Central memory CD8-positive, alpha-beta T cell (primary cell): ENCODE measurements around the gene GRWD1.

Experiments used
- ATAC-seq: fragments of 150-1000 bp; cut with Tn5 transposase; replicated peaks from 2 replicates; pipeline ENCODE4 v1.10.0; 2022; ENCODE audit warnings: mild to moderate bottlenecking, moderate FRiP score, moderate number of reproducible peaks; ENCODE audit not compliant: poor library complexity, severe bottlenecking; ENCODE audit errors: extremely low read depth
- DNase-seq, 2 donors: peaks; one replicate each; pipeline ENCODE4 v3.0.0; 2021; ENCODE audit warnings: low spot score in 2 of 2
- H3K27ac Mint-ChIP-seq: one replicate; pipeline ENCODE4 v1.8.0; 2022; ENCODE audit warnings: low read depth, mild to moderate bottlenecking, moderate library complexity, mixed read lengths
- H3K27me3 Mint-ChIP-seq: one replicate; pipeline ENCODE4 v1.8.0; 2022; ENCODE audit warnings: mixed read lengths
- H3K36me3 Mint-ChIP-seq: one replicate; pipeline ENCODE4 v1.8.0; 2022; ENCODE audit warnings: mild to moderate bottlenecking, moderate library complexity, mixed read lengths; ENCODE audit not compliant: insufficient read depth
- H3K4me1 Mint-ChIP-seq: one replicate; pipeline ENCODE4 v1.8.0; 2022; ENCODE audit warnings: mixed read lengths
- H3K4me3 Mint-ChIP-seq: one replicate; pipeline ENCODE4 v1.8.0; 2022; ENCODE audit warnings: mild to moderate bottlenecking, moderate library complexity, mixed read lengths
- H3K9me3 Mint-ChIP-seq: one replicate; pipeline ENCODE4 v1.8.0; 2022; ENCODE audit warnings: mixed read lengths

GRWD1 gene

DNA sequence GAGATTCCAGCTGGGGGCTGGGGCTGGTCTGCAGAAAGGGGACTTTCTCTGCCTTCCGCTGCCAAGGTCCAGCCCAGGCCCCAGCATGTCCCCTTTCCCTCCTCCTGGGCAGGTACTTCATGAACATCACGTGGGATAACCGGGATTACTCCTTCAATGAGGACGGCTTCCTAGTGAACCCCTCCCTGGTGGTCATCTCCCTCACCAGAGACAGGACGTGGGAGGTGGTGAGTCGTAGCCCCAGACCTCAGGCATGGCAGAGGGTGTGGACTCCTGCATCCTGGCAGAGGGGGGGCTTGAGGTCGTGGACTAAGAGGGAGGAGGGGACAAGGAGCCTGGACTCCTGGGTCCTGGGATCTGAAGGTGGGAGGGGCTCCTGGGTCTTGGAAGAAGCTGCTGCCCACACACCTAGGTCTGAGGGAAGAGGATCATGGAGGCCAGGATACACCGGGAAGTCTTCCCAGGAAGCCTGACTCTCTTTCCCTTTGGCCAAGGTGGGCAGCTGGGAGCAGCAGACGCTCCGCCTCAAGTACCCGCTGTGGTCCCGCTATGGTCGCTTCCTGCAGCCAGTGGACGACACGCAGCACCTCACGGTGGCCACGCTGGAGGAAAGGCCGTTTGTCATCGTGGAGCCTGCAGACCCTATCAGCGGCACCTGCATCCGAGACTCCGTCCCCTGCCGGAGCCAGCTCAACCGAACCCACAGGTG lies 31.8 kb upstream of the GRWD1 start:
- ATAC-seq (no peak), DNase-seq (no peak)
- peaks cover 13% of the 10 kb centered on the region for H3K4me1 Mint-ChIP-seq
- peak overlapping the region; percentile 23 for H3K4me3 Mint-ChIP-seq
- H3K27ac Mint-ChIP-seq: no peak overlapping the region
- H3K9me3 Mint-ChIP-seq: no peaks in the 10 kb centered on the region
- H3K27me3 Mint-ChIP-seq: peaks cover 11% of the 10 kb centered on the region
- peaks cover 2% of the 10 kb centered on the region for H3K36me3 Mint-ChIP-seq

DNA sequence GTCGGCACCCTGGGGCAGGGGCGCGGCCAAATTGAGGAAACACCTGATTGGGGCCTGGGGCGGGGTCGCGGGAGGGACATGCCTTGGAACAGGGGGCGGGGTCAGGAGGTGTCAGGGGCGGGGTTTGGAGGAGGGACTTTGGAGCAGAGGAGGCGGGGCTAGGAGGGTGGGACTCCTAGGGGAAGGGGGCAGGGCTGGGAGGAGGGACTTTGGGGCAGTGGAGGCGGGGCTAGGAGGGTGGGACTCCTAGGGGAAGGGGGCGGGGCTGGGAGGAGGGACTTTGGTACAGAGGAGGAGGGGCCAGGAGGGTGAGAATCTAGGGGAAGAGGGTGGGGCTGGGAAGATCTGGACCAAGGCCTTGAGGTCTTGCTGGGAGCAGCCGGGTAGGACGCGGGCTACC lies 30.4 kb upstream of the GRWD1 start:
- Mint-ChIP-seq H3K36me3 (peaks cover 2% of the 10 kb centered on the region), H3K27ac (no peak overlapping the region), H3K9me3 (no peaks in the 10 kb centered on the region), H3K27me3 (peaks cover 13% of the 10 kb centered on the region), H3K4me1 (peaks cover 17% of the 10 kb centered on the region), H3K4me3 (peak overlapping the region; percentile 18)
- DNase-seq (peak in 1 of 2 donors; percentile 32), ATAC-seq (peak; percentile 24)

DNA sequence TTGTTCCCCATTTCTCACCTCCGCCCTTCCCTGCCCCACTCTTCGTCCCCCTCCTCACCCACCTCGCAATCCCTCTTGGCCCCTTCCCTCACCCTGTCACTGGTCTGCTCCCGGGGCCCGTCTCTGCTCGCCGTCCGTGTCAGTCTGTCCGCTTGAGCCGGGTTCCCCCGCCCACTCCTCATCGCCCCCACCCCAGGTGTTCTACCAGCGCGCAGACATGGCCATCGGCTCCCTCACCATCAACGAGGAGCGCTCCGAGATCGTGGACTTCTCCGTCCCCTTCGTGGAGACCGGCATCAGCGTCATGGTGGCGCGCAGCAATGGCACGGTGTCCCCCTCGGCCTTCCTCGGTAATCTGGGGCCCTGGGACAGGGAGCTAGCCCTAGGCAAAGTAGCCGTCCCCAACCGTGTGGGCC lies 30.0 kb upstream of the GRWD1 start:
- Mint-ChIP-seq H3K9me3 (no peaks in the 10 kb centered on the region), H3K27ac (no peak overlapping the region), H3K4me1 (peaks cover 17% of the 10 kb centered on the region), H3K4me3 (peak overlapping the region; percentile 18), H3K36me3 (peaks cover 2% of the 10 kb centered on the region), H3K27me3 (peaks cover 13% of the 10 kb centered on the region)
- DNase-seq (no peak), ATAC-seq (no peak)

DNA sequence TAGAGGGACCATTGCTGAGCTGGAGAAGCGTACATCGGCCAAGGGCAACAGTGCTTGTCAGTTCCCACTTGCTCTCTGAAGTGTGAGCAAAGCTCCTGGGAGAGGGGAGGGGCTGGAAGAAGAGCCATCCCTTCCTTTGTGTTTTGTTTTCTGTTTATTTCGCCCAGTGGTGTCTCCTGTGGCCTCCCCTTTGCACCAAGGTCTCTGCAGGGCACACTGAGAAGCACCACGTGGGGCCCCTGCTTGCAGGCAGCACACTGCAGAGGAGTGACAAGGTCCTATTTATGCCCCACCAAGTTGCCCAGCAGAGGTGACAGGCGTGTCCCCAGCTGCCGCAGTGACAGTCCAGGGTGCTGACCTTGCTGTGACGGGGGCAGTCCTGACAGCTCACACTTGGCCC lies 28.4 kb upstream of the GRWD1 start:
- no peak for DNase-seq
- H3K4me3 Mint-ChIP-seq: no peak overlapping the region
- peaks cover 2% of the 10 kb centered on the region for H3K36me3 Mint-ChIP-seq
- H3K27me3 Mint-ChIP-seq: peaks cover 13% of the 10 kb centered on the region
- H3K4me1 Mint-ChIP-seq: peaks cover 17% of the 10 kb centered on the region
- no peak overlapping the region for H3K27ac Mint-ChIP-seq
- no peak for ATAC-seq
- H3K9me3 Mint-ChIP-seq: no peaks in the 10 kb centered on the region

DNA sequence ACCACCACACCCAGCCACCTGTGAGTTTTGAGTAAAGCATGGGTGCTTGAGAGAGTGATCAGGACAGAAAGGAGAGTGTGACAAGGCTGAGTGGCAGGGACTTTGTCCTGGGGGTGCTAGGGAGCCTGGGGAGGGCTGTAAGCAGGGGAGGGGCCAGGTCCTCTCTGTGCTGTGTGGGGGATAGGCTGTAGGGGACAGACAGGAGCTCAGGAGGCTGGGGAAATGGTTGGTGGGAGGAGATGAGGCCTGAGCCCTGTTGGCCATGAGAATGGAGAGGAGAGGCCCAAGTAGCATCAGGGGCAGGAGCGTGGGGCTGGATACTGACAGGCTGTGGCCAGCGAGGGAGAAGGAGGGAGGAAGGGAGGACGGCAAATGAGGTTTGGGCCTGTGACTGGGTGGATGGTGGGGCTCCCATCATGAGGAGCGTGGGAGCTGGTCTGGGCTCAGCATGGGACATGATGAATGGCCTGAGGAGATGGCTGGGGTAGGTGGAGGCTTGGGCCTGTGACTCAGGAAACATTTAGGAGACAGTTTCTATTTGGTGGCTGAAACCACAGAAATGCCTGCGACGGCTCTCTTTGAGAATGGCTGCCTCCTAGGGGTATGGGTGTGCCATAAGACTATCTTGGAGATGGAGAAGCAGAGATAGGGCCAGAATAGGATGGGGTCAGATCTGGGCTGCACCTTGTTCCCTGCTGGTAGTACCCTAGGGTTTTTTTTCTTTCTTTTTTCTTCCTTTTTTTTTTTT lies 27.3 kb upstream of the GRWD1 start:
- peak overlapping the region; percentile 89 for H3K27ac Mint-ChIP-seq
- peaks cover 3% of the 10 kb centered on the region for H3K36me3 Mint-ChIP-seq
- H3K9me3 Mint-ChIP-seq: no peaks in the 10 kb centered on the region
- H3K27me3 Mint-ChIP-seq: peaks cover 20% of the 10 kb centered on the region
- peaks cover 17% of the 10 kb centered on the region for H3K4me1 Mint-ChIP-seq
- ATAC-seq: peak; percentile 19
- DNase-seq: no peak
- peak overlapping the region; percentile 78 for H3K4me3 Mint-ChIP-seq

DNA sequence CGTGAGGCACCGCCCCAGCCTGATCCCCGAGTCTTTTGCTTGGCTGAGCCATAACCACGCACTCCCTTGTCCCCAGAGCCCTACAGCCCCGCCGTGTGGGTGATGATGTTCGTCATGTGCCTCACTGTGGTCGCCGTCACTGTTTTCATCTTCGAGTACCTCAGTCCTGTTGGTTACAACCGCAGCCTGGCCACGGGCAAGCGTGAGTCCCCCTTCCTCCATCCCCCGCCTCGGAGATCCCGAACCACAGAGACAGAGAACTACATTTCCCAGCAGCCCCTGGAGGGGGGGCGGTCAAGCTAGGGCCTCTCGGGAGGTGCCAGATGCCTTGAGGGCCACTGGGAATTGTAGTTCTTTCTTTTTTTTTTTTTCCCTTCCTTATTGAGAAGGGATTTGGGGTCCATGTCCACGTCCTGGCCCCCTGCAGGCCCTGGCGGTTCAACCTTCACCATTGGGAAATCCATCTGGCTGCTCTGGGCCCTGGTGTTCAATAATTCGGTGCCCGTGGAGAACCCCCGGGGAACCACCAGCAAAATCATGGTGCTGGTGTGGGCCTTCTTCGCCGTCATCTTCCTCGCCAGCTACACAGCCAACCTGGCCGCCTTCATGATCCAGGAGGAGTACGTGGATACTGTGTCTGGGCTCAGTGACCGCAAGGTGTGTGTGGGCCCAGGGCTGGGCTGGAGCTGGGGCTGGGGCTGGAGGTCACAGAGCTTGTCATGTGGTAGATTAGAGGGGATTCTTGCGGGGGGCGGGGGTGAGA lies 26.4 kb upstream of the GRWD1 start:
- DNase-seq (peak; percentile 50 to 61), ATAC-seq (peak; percentile 77)
- Mint-ChIP-seq H3K4me1 (peaks cover 17% of the 10 kb centered on the region), H3K27me3 (peaks cover 23% of the 10 kb centered on the region), H3K27ac (peak overlapping the region; percentile 89), H3K4me3 (peak overlapping the region; percentile 78), H3K9me3 (no peaks in the 10 kb centered on the region), H3K36me3 (peaks cover 3% of the 10 kb centered on the region)

DNA sequence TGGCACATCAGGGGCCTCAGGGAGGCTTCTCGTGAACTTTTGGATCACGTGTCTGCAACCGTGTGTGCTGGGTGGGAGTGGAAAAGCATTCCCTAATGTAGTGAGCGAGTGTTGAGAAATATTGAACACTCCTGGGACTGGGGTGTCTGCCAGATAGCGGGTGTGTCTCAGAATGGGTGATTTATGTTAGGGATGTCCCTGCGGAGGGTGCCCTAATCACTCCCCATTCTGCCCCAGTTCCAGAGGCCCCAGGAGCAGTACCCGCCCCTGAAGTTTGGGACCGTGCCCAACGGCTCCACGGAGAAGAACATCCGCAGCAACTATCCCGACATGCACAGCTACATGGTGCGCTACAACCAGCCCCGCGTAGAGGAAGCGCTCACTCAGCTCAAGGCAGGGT lies 24.2 kb upstream of the GRWD1 start:
- peaks cover 12% of the 10 kb centered on the region for H3K4me1 Mint-ChIP-seq
- DNase-seq: no peak
- H3K36me3 Mint-ChIP-seq: peaks cover 2% of the 10 kb centered on the region
- H3K9me3 Mint-ChIP-seq: no peaks in the 10 kb centered on the region
- H3K4me3 Mint-ChIP-seq: no peak overlapping the region
- no peak overlapping the region for H3K27ac Mint-ChIP-seq
- ATAC-seq: no peak
- peaks cover 16% of the 10 kb centered on the region for H3K27me3 Mint-ChIP-seq

DNA sequence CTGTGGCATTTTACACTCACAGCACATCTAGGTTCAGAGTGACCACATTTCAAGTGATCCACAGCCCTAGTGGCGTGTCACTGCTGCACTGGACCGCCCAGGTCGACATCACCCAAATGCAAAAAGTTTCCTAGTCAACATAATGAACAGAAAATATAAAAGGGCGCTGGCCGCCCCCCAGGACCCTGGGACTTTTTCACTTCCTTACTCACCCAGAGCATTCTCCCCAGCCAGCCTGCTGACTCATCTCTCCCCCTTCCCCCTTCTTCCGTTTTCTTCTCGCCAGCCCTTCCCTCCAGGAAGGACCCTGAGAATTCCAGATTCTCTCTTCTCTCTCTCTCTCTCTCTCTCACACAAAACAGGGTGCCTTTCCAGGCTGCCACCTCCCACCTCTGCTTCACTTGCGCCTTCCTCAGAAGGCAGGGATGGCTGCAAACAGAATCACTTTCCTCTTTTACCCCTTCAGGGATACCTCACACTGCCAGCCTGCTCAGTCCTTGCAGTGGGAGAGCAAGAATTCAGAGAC lies 21.0 kb upstream of the GRWD1 start:
- Mint-ChIP-seq H3K9me3 (no peaks in the 10 kb centered on the region), H3K4me1 (no peaks in the 10 kb centered on the region), H3K4me3 (no peak overlapping the region), H3K27me3 (peaks cover 10% of the 10 kb centered on the region), H3K36me3 (peaks cover 2% of the 10 kb centered on the region), H3K27ac (no peak overlapping the region)
- DNase-seq (no peak), ATAC-seq (no peak)

DNA sequence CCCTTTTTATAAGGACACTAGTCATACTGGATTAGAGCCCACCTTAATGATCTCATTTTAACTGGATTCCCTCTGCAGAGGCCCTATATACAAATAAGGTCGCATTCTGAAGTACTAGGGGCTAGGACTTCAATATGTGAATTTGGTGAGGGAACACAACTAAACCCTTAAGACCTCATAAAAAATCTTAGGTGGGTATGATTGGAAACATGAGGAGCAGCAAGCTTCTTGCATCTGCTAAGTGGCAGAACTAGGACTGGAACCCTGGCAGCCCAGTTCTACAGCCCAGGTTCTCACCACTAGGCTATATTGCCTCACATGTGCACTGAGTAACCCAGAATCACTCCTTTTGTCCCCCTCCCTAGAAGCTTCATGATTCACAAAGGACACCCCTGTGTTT lies 17.1 kb upstream of the GRWD1 start:
- no peaks in the 10 kb centered on the region for H3K36me3 Mint-ChIP-seq
- no peak overlapping the region for H3K4me3 Mint-ChIP-seq
- H3K9me3 Mint-ChIP-seq: no peaks in the 10 kb centered on the region
- H3K4me1 Mint-ChIP-seq: no peaks in the 10 kb centered on the region
- no peak overlapping the region for H3K27ac Mint-ChIP-seq
- ATAC-seq: no peak
- DNase-seq: no peak
- peaks cover 1% of the 10 kb centered on the region for H3K27me3 Mint-ChIP-seq

DNA sequence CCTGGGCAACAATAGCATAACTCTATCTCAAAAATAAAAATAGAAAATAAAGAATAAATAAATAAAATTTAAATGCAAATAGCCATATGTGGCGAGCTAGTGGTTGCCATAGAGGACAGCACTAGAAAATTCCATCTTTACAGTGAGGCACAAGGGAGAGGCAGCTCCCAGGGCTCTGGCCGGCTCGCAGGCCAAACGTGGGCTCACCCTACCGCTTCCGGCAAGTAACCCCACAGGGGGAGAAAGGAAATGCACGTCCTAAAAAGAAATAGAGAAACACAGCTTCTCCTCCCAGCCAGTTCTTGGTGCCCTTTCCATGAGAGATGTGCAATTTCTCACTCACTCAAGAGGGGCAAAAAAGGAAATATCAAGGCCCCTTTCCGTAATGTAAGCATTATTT lies 12.4 kb upstream of the GRWD1 start:
- no peak overlapping the region for H3K4me3 Mint-ChIP-seq
- H3K4me1 Mint-ChIP-seq: no peaks in the 10 kb centered on the region
- no peaks in the 10 kb centered on the region for H3K9me3 Mint-ChIP-seq
- no peak overlapping the region for H3K27ac Mint-ChIP-seq
- ATAC-seq: no peak
- H3K36me3 Mint-ChIP-seq: peaks cover 3% of the 10 kb centered on the region
- DNase-seq: no peak
- H3K27me3 Mint-ChIP-seq: peaks cover 29% of the 10 kb centered on the region

DNA sequence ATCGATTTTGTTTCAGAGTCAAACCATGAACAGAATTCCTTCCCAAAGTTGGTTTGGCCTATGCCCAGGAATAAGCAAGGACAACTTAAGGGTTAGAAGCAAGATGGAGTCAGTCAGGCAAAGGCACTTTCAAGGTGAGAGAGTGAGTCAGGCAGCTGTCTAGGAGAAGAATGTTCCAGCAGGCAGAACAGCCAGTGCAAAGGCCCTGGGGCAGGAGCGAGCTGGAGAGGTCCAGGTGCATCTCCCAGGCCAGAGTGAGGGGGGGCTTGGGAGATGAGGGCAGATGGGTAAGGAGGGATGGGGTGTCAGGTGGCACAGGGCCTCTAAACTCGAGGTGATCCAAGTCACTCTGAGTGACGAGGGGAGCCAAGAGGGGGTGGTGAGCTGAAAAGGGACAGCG lies 9.2 kb upstream of the GRWD1 start:
- DNase-seq: no peak
- Mint-ChIP-seq H3K36me3 (peaks cover 3% of the 10 kb centered on the region), H3K4me1 (peaks cover 1% of the 10 kb centered on the region), H3K4me3 (no peak overlapping the region), H3K27me3 (peaks cover 32% of the 10 kb centered on the region), H3K27ac (no peak overlapping the region), H3K9me3 (no peaks in the 10 kb centered on the region)
- no peak for ATAC-seq

DNA sequence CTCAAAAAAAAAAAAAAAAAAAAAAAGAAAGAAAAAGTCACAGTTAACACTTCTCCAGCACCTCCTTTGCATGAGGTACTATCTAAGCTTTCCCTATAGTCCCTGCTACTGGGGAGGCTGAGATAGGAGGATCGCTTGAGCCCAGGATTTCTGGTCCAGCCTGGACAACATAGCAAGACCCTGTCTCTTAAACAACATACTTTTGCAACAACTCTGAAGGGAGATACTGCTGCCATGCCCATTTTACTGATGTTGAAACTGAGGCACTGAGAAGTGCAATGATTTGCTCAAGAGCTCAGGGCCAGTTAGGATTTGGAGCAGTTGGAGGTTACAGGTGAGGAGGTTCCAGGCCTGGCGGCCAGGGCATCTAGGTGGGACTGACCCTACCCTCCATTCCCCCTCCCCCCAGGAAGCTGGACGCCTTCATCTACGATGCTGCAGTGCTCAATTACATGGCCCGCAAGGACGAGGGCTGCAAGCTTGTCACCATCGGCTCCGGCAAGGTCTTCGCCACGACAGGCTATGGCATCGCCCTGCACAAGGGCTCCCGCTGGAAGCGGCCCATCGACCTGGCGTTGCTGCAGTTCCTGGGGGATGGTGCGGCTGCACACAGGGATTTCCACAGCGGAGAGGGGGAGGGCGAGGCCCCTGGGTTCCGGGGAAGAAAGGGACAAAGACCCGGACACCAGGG lies 4.3 kb upstream of the GRWD1 start:
- H3K4me1 Mint-ChIP-seq: peaks cover 28% of the 10 kb centered on the region
- H3K27me3 Mint-ChIP-seq: peaks cover 34% of the 10 kb centered on the region
- H3K27ac Mint-ChIP-seq: no peak overlapping the region
- peaks cover 14% of the 10 kb centered on the region for H3K36me3 Mint-ChIP-seq
- no peaks in the 10 kb centered on the region for H3K9me3 Mint-ChIP-seq
- peak overlapping the region; percentile 69 for H3K4me3 Mint-ChIP-seq
- no peak for ATAC-seq
- DNase-seq: no peak
